ENCODE data around the gene IRX5.

The IRX5 gene

GRCh38 chr16:54923988-54924387 is 6.7 kb upstream of the IRX5 start:
- Mint-ChIP-seq H3K27me3 (peaks cover 26 to 27% of the 10 kb centered on the region in 2 donors), H3K36me3 (ENCODE audit: insufficient read depth) (no peaks in the 10 kb centered on the region), H3K4me1 (ENCODE audit: low read depth in 2 of 2) (peaks cover 9 to 11% of the 10 kb centered on the region in 2 donors), H3K9me3 (no peaks in the 10 kb centered on the region), H3K27ac (no peak overlapping the region), H3K4me3 (no peak overlapping the region)
- no peak for DNase-seq
- no peak for ATAC-seq (replicated peaks)

GRCh38 chr16:54926166-54926838 is 4.4 kb upstream of the IRX5 start:
- H3K27ac Mint-ChIP-seq: no peak overlapping the region
- peaks cover 20 to 22% of the 10 kb centered on the region in 2 donors for H3K4me1 Mint-ChIP-seq (ENCODE audit: low read depth in 2 of 2)
- H3K9me3 Mint-ChIP-seq: peaks cover 0 to 5% of the 10 kb centered on the region in 2 donors
- peaks cover under 1% of the 10 kb centered on the region for H3K36me3 Mint-ChIP-seq (ENCODE audit: insufficient read depth)
- DNase-seq (no peak), ATAC-seq (replicated peaks) (no peak)
- H3K4me3 Mint-ChIP-seq: no peak overlapping the region
- peaks cover 43 to 44% of the 10 kb centered on the region in 2 donors for H3K27me3 Mint-ChIP-seq

- DNase-seq (no peak), ATAC-seq (replicated peaks) (no peak)
- Mint-ChIP-seq H3K4me3 (peak overlapping the region; percentile 87 to 90), H3K36me3 (ENCODE audit: insufficient read depth) (peaks cover 7% of the 10 kb centered on the region), H3K27me3 (peaks cover 48 to 54% of the 10 kb centered on the region in 2 donors), H3K27ac (peak overlapping the region in 1 of 2 donors; percentile 65), H3K9me3 (peaks cover 0 to 5% of the 10 kb centered on the region in 2 donors), H3K4me1 (ENCODE audit: low read depth in 2 of 2) (peaks cover 22 to 23% of the 10 kb centered on the region in 2 donors)
These were observed 3.3 kb upstream of the IRX5 start for GRCh38 chr16:54927125-54928015.

GRCh38 chr16:54928016-54928356 is 2.7 kb upstream of the IRX5 start:
- Mint-ChIP-seq H3K9me3 (peaks cover 0 to 5% of the 10 kb centered on the region in 2 donors), H3K27me3 (peaks cover 53 to 60% of the 10 kb centered on the region in 2 donors), H3K4me3 (peak overlapping the region; percentile 87 to 90), H3K27ac (peak overlapping the region in 1 of 2 donors; percentile 65), H3K4me1 (ENCODE audit: low read depth in 2 of 2) (peaks cover 22 to 27% of the 10 kb centered on the region in 2 donors), H3K36me3 (ENCODE audit: insufficient read depth) (peaks cover 9% of the 10 kb centered on the region)
- no peak for DNase-seq
- ATAC-seq (replicated peaks): no peak

GRCh38 chr16:54928411-54929089 is 2.1 kb upstream of the IRX5 start:
- peak; percentile 37 for ATAC-seq (replicated peaks)
- H3K27ac Mint-ChIP-seq: peak overlapping the region in 1 of 2 donors; percentile 65
- peaks cover 11% of the 10 kb centered on the region for H3K36me3 Mint-ChIP-seq (ENCODE audit: insufficient read depth)
- peaks cover 0 to 5% of the 10 kb centered on the region in 2 donors for H3K9me3 Mint-ChIP-seq
- H3K4me3 Mint-ChIP-seq: peak overlapping the region; percentile 87 to 90
- peak in 1 of 3 experiments; percentile 23 for DNase-seq
- peaks cover 22 to 27% of the 10 kb centered on the region in 2 donors for H3K4me1 Mint-ChIP-seq (ENCODE audit: low read depth in 2 of 2)
- H3K27me3 Mint-ChIP-seq: peaks cover 54 to 64% of the 10 kb centered on the region in 2 donors

GRCh38 chr16:54929090-54930004 is 1.3 kb upstream of the IRX5 start:
- H3K4me3 Mint-ChIP-seq: peak overlapping the region; percentile 81 to 83
- DNase-seq (peak; percentile 74 to 86 (median 86)), ATAC-seq (replicated peaks) (peak; percentile 93)
- H3K27me3 Mint-ChIP-seq: peaks cover 57 to 72% of the 10 kb centered on the region in 2 donors
- H3K9me3 Mint-ChIP-seq: peaks cover 0 to 5% of the 10 kb centered on the region in 2 donors
- H3K4me1 Mint-ChIP-seq (ENCODE audit: low read depth in 2 of 2): peaks cover 22 to 27% of the 10 kb centered on the region in 2 donors
- peaks cover 13% of the 10 kb centered on the region for H3K36me3 Mint-ChIP-seq (ENCODE audit: insufficient read depth)
- H3K27ac Mint-ChIP-seq: peak overlapping the region; percentile 19 to 37

GRCh38 chr16:54930869-54931119 is 129 bp downstream of the IRX5 start:
- no peak for DNase-seq
- ATAC-seq (replicated peaks): no peak
- Mint-ChIP-seq H3K9me3 (peaks cover 0 to 5% of the 10 kb centered on the region in 2 donors), H3K36me3 (ENCODE audit: insufficient read depth) (peaks cover 16% of the 10 kb centered on the region), H3K4me3 (peak overlapping the region; percentile 81 to 83), H3K4me1 (ENCODE audit: low read depth in 2 of 2) (peaks cover 22 to 28% of the 10 kb centered on the region in 2 donors), H3K27me3 (peaks cover 71 to 86% of the 10 kb centered on the region in 2 donors), H3K27ac (no peak overlapping the region)

GRCh38 chr16:54931120-54932014 is 702 bp downstream of the IRX5 start:
- Mint-ChIP-seq H3K4me1 (ENCODE audit: low read depth in 2 of 2) (peaks cover 22 to 29% of the 10 kb centered on the region in 2 donors), H3K9me3 (peaks cover 0 to 5% of the 10 kb centered on the region in 2 donors), H3K27ac (no peak overlapping the region), H3K4me3 (peak overlapping the region; percentile 43 to 65), H3K36me3 (ENCODE audit: insufficient read depth) (peaks cover 17% of the 10 kb centered on the region), H3K27me3 (peaks cover 74 to 85% of the 10 kb centered on the region in 2 donors)
- DNase-seq: no peak
- no peak for ATAC-seq (replicated peaks)

GRCh38 chr16:54932021-54932660 is 1.5 kb downstream of the IRX5 start:
- Mint-ChIP-seq H3K27ac (no peak overlapping the region), H3K4me1 (ENCODE audit: low read depth in 2 of 2) (peaks cover 22 to 31% of the 10 kb centered on the region in 2 donors), H3K27me3 (peaks cover 74 to 85% of the 10 kb centered on the region in 2 donors), H3K4me3 (peak overlapping the region; percentile 43 to 65), H3K36me3 (ENCODE audit: insufficient read depth) (peaks cover 19% of the 10 kb centered on the region), H3K9me3 (peaks cover 0 to 5% of the 10 kb centered on the region in 2 donors)
- no peak for ATAC-seq (replicated peaks)
- no peak for DNase-seq

GRCh38 chr16:54932737-54933254 is 2.1 kb downstream of the IRX5 start:
- no peak for ATAC-seq (replicated peaks)
- peaks cover 70 to 85% of the 10 kb centered on the region in 2 donors for H3K27me3 Mint-ChIP-seq
- peak overlapping the region in 1 of 2 donors; percentile 58 for H3K4me3 Mint-ChIP-seq
- DNase-seq: no peak
- H3K9me3 Mint-ChIP-seq: peaks cover 0 to 5% of the 10 kb centered on the region in 2 donors
- H3K4me1 Mint-ChIP-seq (ENCODE audit: low read depth in 2 of 2): peaks cover 17 to 31% of the 10 kb centered on the region in 2 donors
- peaks cover 19% of the 10 kb centered on the region for H3K36me3 Mint-ChIP-seq (ENCODE audit: insufficient read depth)
- no peak overlapping the region for H3K27ac Mint-ChIP-seq

- H3K9me3 Mint-ChIP-seq: peaks cover 0 to 5% of the 10 kb centered on the region in 2 donors
- DNase-seq: no peak
- H3K27ac Mint-ChIP-seq: no peak overlapping the region
- peaks cover 19% of the 10 kb centered on the region for H3K36me3 Mint-ChIP-seq (ENCODE audit: insufficient read depth)
- H3K4me3 Mint-ChIP-seq: no peak overlapping the region
- H3K4me1 Mint-ChIP-seq (ENCODE audit: low read depth in 2 of 2): peaks cover 12 to 29% of the 10 kb centered on the region in 2 donors
- H3K27me3 Mint-ChIP-seq: peaks cover 65 to 86% of the 10 kb centered on the region in 2 donors
- no peak for ATAC-seq (replicated peaks)
These were observed 2.8 kb downstream of the IRX5 start for GRCh38 chr16:54933281-54934011.
